ENCODE results near the gene CSRP2.

The CSRP2 gene

GRCh38 chr12:76863837-76864236, 15.0 kb downstream of the CSRP2 start:
- no peak overlapping the region for H3K4me3 ChIP-seq (replicated peaks; ENCODE audit: low read depth, low read length)
- H3K36me3 ChIP-seq (ENCODE audit: control insufficient read depth, insufficient read depth, low read length) = no peaks in the 10 kb centered on the region
- no peak for DNase-seq (ENCODE audit: extremely low read depth, insufficient read length)
- no peaks in the 10 kb centered on the region for H3K27me3 ChIP-seq (replicated peaks; ENCODE audit: control insufficient read depth, insufficient read depth, low read length)
- TF ChIP-seq CTCF (IDR thresholded peaks at IDR 0.05; ENCODE audit: insufficient read depth, low read length, poor library complexity, severe bottlenecking) = no peak

- H3K4me3 ChIP-seq (replicated peaks; ENCODE audit: low read depth, low read length) = no peak overlapping the region
- DNase-seq (ENCODE audit: extremely low read depth, insufficient read length) = no peak
- no peaks in the 10 kb centered on the region for H3K27me3 ChIP-seq (replicated peaks; ENCODE audit: control insufficient read depth, insufficient read depth, low read length)
- H3K36me3 ChIP-seq (ENCODE audit: control insufficient read depth, insufficient read depth, low read length) = no peaks in the 10 kb centered on the region
- no peak for TF ChIP-seq CTCF (IDR thresholded peaks at IDR 0.05; ENCODE audit: insufficient read depth, low read length, poor library complexity, severe bottlenecking)
Observed at GRCh38 chr12:76863005-76863670, 15.7 kb downstream of the CSRP2 start.

GRCh38 chr12:76860256-76860655, 18.6 kb downstream of the CSRP2 start:
- Histone ChIP-seq H3K27me3 (replicated peaks; ENCODE audit: control insufficient read depth, insufficient read depth, low read length) (no peaks in the 10 kb centered on the region), H3K36me3 (ENCODE audit: control insufficient read depth, insufficient read depth, low read length) (no peaks in the 10 kb centered on the region), H3K4me3 (replicated peaks; ENCODE audit: low read depth, low read length) (no peak overlapping the region)
- TF ChIP-seq CTCF (IDR thresholded peaks at IDR 0.05; ENCODE audit: insufficient read depth, low read length, poor library complexity, severe bottlenecking) = no peak
- no peak for DNase-seq (ENCODE audit: extremely low read depth, insufficient read length)

GRCh38 chr12:76859611-76860010, 19.2 kb downstream of the CSRP2 start:
- no peaks in the 10 kb centered on the region for H3K27me3 ChIP-seq (replicated peaks; ENCODE audit: control insufficient read depth, insufficient read depth, low read length)
- no peak for DNase-seq (ENCODE audit: extremely low read depth, insufficient read length)
- H3K4me3 ChIP-seq (replicated peaks; ENCODE audit: low read depth, low read length) = no peak overlapping the region
- no peaks in the 10 kb centered on the region for H3K36me3 ChIP-seq (ENCODE audit: control insufficient read depth, insufficient read depth, low read length)
- no peak for TF ChIP-seq CTCF (IDR thresholded peaks at IDR 0.05; ENCODE audit: insufficient read depth, low read length, poor library complexity, severe bottlenecking)

GRCh38 chr12:76856018-76856644, 22.7 kb downstream of the CSRP2 start:
- no peak for TF ChIP-seq CTCF (IDR thresholded peaks at IDR 0.05; ENCODE audit: insufficient read depth, low read length, poor library complexity, severe bottlenecking)
- H3K4me3 ChIP-seq (replicated peaks; ENCODE audit: low read depth, low read length) = no peak overlapping the region
- H3K36me3 ChIP-seq (ENCODE audit: control insufficient read depth, insufficient read depth, low read length) = no peaks in the 10 kb centered on the region
- no peaks in the 10 kb centered on the region for H3K27me3 ChIP-seq (replicated peaks; ENCODE audit: control insufficient read depth, insufficient read depth, low read length)
- DNase-seq (ENCODE audit: extremely low read depth, insufficient read length) = no peak
